HepG2 (cell line): ENCODE data around the gene DENND10. TPM values are rescaled to one million over a fixed set of nuclear protein-coding genes. Genes with fewer than 3 reads are reported as not detected.

Experiments used
- AHR ChIP-seq: IDR thresholded peaks from 2 replicates; pipeline ENCODE4 v1.6.1; 2018; ENCODE audit warnings: missing genetic modification reagents, missing compliant biosample characterization
- NKX3-1 ChIP-seq: sonication (generic); formaldehyde crosslinking; IDR thresholded peaks from 2 replicates; pipeline ENCODE4 v1.5.0; 2020; ENCODE audit warnings: missing genetic modification reagents
- NPAS2 ChIP-seq: sonication (generic); formaldehyde crosslinking; IDR thresholded peaks from 2 replicates; pipeline ENCODE4 v1.8.0; 2022; ENCODE audit warnings: mild to moderate bottlenecking, missing genetic modification reagents, borderline replicate concordance
- REL ChIP-seq: sonication (generic); formaldehyde crosslinking; conservative IDR thresholded peaks from 2 replicates; pipeline ENCODE4 v1.8.0; 2022; ENCODE audit warnings: mild to moderate bottlenecking, missing genetic modification reagents, moderate library complexity
- RELA ChIP-seq: sonication (generic); formaldehyde crosslinking; IDR thresholded peaks from 2 replicates; pipeline ENCODE4 v1.4.0; 2020; ENCODE audit warnings: missing genetic modification reagents
- ZNF121 ChIP-seq: sonication (generic); formaldehyde crosslinking; IDR thresholded peaks from 2 replicates; pipeline ENCODE4 v1.5.0; 2020; ENCODE audit warnings: mild to moderate bottlenecking, missing genetic modification reagents
- ZNF333 ChIP-seq: sonication (generic); formaldehyde crosslinking; IDR thresholded peaks from 2 replicates; pipeline ENCODE4 v1.4.0; 2020; ENCODE audit warnings: mild to moderate bottlenecking, missing genetic modification reagents, borderline replicate concordance
- ZNF703 ChIP-seq: sonication (generic); formaldehyde crosslinking; IDR thresholded peaks from 2 replicates; pipeline ENCODE4 v1.5.1; 2020; ENCODE audit warnings: missing genetic modification reagents, mild to moderate bottlenecking, moderate library complexity, borderline replicate concordance
- ZNF761 ChIP-seq: sonication (generic); formaldehyde crosslinking; conservative IDR thresholded peaks from 2 replicates; pipeline ENCODE4 v1.4.0; 2020; ENCODE audit warnings: mild to moderate bottlenecking, missing genetic modification reagents
- polyA plus RNA-seq, 8 experiments: library from polyadenylated mRNA; depleted of rRNA in 3 of 8; stranded (reverse) in 7 of 8; unstranded in 1 of 8; fragments of >200 nt; fragmentation: Illumina TruSeq in 4 of 8; extraction: Trizol in 4 of 8; gene quantifications; 2 replicates each; pipeline versions ENCODE4 v1.2.1 to v1.2.3, GENCODE V29; 2011 to 2016; ENCODE audit warnings: low read depth in 4 of 8, missing spikeins in 1 of 8, mixed read lengths in 1 of 8; ENCODE audit not compliant: insufficient read depth in 1 of 8
- total RNA-seq, 5 experiments: library from RNA; depleted of rRNA; stranded (reverse); fragments of >200 nt; fragmentation: Illumina TruSeq; extraction: Trizol; gene quantifications; 2 replicates each; pipeline ENCODE4 v1.2.3, GENCODE V29; 2016; ENCODE audit warnings: low read depth in 1 of 5
- TF ChIP-seq, protein P1 (sequence below): sonication (generic); formaldehyde crosslinking; IDR thresholded peaks from 2 replicates; pipeline ENCODE4 v1.5.1; 2020; ENCODE audit warnings: missing genetic modification reagents, mild to moderate bottlenecking, borderline replicate concordance
- TF ChIP-seq, protein P2 (sequence below): sonication (generic); IDR thresholded peaks from 2 replicates; pipeline ENCODE4 v1.6.1; 2016; ENCODE audit warnings: low read depth, borderline replicate concordance
- TF ChIP-seq, protein P3 (sequence below): IDR thresholded peaks from 2 replicates; pipeline ENCODE4 v1.6.1; 2016
- TF ChIP-seq, protein P4 (sequence below): IDR thresholded peaks from 2 replicates; pipeline ENCODE4 v1.4.0; 2020; ENCODE audit warnings: mild to moderate bottlenecking, missing genetic modification reagents
- TF ChIP-seq, protein P5 (sequence below): sonication (generic); formaldehyde crosslinking; IDR thresholded peaks from 2 replicates; pipeline ENCODE4 v1.5.0; 2020; ENCODE audit warnings: mild to moderate bottlenecking, missing genetic modification reagents, borderline replicate concordance
- TF ChIP-seq, protein P6 (sequence below): sonication (generic); formaldehyde crosslinking; IDR thresholded peaks from 2 replicates; pipeline ENCODE4 v1.4.0; 2020; ENCODE audit warnings: missing genetic modification reagents

Gene DENND10
- total and polyA plus RNA-seq, 2 of the 13 experiments (the other 11 are each of a cell fraction or from before 2014, with no cell fraction given) = 43.7 to 78.8 TPM

DNA sequence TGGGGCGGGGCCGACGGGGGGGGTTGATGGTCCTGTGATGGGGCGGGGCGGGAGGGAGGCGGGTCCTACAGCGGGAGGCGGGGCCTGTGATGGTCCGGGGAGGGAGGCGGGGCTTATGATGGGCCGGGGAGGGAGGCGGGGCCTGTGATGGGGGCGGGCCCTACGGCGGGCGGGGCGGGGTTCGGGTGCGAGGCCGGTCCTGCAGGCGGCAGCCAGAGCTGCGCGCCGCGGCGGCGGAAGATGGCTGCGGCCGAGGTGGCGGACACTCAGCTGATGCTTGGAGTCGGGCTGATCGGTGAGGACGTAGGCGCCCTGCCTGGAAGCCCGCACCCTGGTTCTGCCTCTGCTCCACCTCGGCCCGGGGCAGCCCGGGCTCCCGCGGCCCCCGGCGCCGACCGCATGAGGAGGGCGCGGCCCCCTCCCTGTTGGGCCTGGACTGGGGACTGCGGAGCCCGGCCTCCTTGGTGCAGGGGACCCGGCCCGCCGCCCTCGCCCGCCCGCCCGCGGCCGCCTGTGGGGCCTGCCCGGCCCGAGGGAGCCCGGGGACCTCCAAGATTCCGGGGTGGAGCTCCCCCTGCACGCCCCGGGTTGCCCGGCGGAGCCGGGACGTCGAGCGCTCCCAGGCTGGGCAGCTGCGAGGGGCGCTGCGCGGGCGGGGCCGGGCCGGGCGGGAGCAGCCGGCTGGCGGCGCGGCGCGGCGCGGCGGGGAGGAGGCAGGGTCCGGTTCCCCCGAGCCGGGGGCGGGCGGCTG is at the start of gene DENND10 (continued):
- TF ChIP-seq, protein P1, sequence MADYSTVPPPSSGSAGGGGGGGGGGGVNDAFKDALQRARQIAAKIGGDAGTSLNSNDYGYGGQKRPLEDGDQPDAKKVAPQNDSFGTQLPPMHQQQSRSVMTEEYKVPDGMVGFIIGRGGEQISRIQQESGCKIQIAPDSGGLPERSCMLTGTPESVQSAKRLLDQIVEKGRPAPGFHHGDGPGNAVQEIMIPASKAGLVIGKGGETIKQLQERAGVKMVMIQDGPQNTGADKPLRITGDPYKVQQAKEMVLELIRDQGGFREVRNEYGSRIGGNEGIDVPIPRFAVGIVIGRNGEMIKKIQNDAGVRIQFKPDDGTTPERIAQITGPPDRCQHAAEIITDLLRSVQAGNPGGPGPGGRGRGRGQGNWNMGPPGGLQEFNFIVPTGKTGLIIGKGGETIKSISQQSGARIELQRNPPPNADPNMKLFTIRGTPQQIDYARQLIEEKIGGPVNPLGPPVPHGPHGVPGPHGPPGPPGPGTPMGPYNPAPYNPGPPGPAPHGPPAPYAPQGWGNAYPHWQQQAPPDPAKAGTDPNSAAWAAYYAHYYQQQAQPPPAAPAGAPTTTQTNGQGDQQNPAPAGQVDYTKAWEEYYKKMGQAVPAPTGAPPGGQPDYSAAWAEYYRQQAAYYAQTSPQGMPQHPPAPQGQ (CRISPR knock-in tag) = no peak
- TF ChIP-seq NPAS2 (CRISPR knock-in tag) = no peak
- no peak for TF ChIP-seq ZNF761 (CRISPR knock-in tag)
- TF ChIP-seq REL (CRISPR knock-in tag) = no peak
- no peak for TF ChIP-seq ZNF703 (CRISPR knock-in tag)
- no peak for TF ChIP-seq NKX3-1 (CRISPR knock-in tag)
- no peak for TF ChIP-seq RELA (CRISPR knock-in tag)
- TF ChIP-seq, protein P2, sequence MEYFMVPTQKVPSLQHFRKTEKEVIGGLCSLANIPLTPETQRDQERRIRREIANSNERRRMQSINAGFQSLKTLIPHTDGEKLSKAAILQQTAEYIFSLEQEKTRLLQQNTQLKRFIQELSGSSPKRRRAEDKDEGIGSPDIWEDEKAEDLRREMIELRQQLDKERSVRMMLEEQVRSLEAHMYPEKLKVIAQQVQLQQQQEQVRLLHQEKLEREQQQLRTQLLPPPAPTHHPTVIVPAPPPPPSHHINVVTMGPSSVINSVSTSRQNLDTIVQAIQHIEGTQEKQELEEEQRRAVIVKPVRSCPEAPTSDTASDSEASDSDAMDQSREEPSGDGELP = peak; percentile 59; the same call in 1 of the 2 replicates
- TF ChIP-seq, protein P3, sequence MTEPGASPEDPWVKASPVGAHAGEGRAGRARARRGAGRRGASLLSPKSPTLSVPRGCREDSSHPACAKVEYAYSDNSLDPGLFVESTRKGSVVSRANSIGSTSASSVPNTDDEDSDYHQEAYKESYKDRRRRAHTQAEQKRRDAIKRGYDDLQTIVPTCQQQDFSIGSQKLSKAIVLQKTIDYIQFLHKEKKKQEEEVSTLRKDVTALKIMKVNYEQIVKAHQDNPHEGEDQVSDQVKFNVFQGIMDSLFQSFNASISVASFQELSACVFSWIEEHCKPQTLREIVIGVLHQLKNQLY (CRISPR knock-in tag) = no peak
- TF ChIP-seq, protein P4, sequence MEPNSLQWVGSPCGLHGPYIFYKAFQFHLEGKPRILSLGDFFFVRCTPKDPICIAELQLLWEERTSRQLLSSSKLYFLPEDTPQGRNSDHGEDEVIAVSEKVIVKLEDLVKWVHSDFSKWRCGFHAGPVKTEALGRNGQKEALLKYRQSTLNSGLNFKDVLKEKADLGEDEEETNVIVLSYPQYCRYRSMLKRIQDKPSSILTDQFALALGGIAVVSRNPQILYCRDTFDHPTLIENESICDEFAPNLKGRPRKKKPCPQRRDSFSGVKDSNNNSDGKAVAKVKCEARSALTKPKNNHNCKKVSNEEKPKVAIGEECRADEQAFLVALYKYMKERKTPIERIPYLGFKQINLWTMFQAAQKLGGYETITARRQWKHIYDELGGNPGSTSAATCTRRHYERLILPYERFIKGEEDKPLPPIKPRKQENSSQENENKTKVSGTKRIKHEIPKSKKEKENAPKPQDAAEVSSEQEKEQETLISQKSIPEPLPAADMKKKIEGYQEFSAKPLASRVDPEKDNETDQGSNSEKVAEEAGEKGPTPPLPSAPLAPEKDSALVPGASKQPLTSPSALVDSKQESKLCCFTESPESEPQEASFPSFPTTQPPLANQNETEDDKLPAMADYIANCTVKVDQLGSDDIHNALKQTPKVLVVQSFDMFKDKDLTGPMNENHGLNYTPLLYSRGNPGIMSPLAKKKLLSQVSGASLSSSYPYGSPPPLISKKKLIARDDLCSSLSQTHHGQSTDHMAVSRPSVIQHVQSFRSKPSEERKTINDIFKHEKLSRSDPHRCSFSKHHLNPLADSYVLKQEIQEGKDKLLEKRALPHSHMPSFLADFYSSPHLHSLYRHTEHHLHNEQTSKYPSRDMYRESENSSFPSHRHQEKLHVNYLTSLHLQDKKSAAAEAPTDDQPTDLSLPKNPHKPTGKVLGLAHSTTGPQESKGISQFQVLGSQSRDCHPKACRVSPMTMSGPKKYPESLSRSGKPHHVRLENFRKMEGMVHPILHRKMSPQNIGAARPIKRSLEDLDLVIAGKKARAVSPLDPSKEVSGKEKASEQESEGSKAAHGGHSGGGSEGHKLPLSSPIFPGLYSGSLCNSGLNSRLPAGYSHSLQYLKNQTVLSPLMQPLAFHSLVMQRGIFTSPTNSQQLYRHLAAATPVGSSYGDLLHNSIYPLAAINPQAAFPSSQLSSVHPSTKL = 0 out of 2 replicates have a peak, but pooled peaks have one; percentile 25
- no peak for TF ChIP-seq ZNF121 (CRISPR knock-in tag)
- TF ChIP-seq, protein P5, sequence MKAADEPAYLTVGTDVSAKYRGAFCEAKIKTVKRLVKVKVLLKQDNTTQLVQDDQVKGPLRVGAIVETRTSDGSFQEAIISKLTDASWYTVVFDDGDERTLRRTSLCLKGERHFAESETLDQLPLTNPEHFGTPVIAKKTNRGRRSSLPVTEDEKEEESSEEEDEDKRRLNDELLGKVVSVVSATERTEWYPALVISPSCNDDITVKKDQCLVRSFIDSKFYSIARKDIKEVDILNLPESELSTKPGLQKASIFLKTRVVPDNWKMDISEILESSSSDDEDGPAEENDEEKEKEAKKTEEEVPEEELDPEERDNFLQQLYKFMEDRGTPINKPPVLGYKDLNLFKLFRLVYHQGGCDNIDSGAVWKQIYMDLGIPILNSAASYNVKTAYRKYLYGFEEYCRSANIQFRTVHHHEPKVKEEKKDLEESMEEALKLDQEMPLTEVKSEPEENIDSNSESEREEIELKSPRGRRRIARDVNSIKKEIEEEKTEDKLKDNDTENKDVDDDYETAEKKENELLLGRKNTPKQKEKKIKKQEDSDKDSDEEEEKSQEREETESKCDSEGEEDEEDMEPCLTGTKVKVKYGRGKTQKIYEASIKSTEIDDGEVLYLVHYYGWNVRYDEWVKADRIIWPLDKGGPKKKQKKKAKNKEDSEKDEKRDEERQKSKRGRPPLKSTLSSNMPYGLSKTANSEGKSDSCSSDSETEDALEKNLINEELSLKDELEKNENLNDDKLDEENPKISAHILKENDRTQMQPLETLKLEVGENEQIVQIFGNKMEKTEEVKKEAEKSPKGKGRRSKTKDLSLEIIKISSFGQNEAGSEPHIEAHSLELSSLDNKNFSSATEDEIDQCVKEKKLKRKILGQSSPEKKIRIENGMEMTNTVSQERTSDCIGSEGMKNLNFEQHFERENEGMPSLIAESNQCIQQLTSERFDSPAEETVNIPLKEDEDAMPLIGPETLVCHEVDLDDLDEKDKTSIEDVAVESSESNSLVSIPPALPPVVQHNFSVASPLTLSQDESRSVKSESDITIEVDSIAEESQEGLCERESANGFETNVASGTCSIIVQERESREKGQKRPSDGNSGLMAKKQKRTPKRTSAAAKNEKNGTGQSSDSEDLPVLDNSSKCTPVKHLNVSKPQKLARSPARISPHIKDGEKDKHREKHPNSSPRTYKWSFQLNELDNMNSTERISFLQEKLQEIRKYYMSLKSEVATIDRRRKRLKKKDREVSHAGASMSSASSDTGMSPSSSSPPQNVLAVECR = peak; percentile 66; the same call in 1 of the 2 replicates
- TF ChIP-seq AHR (CRISPR knock-in tag) = 0 out of 2 replicates have a peak, but pooled peaks have one; percentile 54
- TF ChIP-seq, protein P6, sequence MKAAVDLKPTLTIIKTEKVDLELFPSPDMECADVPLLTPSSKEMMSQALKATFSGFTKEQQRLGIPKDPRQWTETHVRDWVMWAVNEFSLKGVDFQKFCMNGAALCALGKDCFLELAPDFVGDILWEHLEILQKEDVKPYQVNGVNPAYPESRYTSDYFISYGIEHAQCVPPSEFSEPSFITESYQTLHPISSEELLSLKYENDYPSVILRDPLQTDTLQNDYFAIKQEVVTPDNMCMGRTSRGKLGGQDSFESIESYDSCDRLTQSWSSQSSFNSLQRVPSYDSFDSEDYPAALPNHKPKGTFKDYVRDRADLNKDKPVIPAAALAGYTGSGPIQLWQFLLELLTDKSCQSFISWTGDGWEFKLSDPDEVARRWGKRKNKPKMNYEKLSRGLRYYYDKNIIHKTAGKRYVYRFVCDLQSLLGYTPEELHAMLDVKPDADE (CRISPR knock-in tag) = no peak
- TF ChIP-seq ZNF333 (CRISPR knock-in tag) = no peak
